Ramos (cell line): ENCODE measurements around the gene RNF4.
"Not testable (repeated sequence)": the region's sequence is repeated elsewhere in the genome, so short reads cannot be mapped to it uniquely, and the experiment has no call there.

Experiments used
- in situ Hi-C: fragments of 300-500 bp; cut with MboI; formaldehyde crosslinking; loops from one replicate; pipeline ENCODE4 v1.14.3; 2022; ENCODE audit warnings: low sequenced_read_pairs; ENCODE audit not compliant: unreplicated experiment

RNF4 gene

DNA sequence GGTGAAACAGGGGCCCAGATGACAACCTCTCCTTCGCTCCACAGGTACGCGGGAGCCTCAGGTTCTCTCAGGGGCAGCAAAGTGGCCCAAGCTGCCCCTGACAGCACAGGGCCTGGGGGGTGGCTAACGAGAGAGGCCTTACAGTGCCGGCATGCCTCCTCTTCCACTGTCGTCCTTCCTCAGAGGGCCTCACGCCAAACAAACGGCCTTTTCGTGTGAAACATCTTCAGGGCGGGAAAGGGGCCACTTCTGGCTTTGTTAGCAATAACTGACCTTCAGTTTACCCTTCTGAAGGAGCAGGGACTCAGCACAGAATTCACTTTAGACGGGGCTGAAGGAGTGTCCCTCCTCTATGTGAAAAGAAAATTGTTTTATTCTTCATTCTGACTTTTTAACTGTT lies 46.0 kb downstream of the RNF4 start:
- in situ Hi-C loops: not testable (repeated sequence)

DNA sequence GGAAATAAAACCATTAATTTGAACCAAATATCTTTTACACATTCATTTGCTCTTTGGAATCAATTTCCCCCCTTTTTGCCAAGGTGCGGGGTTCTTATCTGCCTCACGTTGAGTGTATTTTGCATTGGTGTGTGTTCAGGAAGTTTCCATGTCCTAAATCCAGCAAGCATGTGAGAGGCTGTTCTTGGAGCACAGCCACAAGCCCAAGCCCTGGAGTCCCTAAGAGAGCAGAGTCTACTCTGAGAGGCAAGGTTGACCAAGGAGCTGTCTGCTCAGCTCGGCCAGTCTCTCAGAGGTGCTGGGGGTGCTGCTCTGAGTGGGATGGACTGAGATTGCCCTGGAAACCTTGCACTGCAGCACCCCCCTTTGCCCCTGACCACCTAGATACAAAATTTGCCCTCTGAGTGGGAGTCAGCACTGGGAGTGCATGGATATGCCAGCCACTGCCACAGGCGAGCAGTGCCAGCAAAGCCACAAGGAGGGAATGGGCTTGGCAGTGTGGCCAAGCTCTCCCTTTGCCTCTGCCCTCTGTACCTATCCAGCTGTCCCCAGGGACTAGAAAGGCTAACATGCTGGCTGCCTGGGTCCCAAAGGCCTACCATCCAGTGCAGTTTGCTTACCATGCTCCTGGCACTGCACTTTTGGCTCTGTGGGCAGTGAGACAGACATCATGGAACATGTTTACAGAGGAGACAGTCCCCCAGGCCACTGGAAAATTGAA lies 47.1 kb downstream of the RNF4 start:
- in situ Hi-C loops: no loop called here

- in situ Hi-C loops: no loop called here
Observed at GRCh38 chr4:2516635-2517034, 47.7 kb downstream of the RNF4 start.

- in situ Hi-C loops: no loop called here
Observed at GRCh38 chr4:2526559-2526958, 57.7 kb downstream of the RNF4 start.

GRCh38 chr4:2534904-2535375 lies 66.0 kb downstream of the RNF4 start:
- in situ Hi-C loops: no loop called here

DNA sequence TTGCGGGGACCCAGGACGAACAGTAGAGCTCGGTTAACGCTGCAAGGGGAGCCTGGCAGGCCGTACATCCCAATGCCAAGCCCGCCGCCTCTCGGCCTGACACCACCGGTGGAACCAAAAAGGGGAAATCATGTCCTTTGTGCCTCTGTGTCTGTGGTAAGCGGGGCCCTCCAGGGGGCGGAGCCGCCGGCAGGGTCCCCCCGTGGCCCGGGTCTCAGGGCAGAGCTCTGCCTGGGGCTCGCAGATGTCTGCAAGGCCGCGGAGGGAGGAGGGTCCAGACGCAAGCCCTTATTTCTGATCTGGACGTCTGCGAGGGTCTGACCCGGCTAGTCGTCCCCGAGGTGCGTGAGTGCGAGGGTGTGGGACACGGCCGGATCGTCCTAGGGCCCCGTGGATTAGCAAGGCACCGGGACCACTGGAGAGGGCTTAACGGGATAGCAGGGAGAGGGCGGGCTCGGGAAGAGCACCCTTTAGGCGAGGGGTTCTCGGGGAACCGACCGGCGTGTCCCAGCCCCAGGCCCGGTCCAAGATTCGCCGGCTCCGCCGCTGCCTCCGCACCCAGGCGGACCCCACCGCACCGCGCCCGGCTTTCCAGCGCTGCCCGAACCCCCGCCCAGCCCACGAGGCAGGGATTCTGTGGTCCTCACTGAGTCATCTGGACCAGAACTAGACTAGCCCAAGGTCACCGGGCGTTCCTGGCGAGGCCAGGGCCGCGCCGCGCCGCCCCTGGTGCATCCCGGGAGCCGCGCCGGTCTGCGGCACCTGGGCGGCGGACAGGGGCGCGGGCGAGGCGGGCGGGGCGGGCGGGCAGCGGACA lies 66.7 kb downstream of the RNF4 start:
- in situ Hi-C loops: no loop called here

DNA sequence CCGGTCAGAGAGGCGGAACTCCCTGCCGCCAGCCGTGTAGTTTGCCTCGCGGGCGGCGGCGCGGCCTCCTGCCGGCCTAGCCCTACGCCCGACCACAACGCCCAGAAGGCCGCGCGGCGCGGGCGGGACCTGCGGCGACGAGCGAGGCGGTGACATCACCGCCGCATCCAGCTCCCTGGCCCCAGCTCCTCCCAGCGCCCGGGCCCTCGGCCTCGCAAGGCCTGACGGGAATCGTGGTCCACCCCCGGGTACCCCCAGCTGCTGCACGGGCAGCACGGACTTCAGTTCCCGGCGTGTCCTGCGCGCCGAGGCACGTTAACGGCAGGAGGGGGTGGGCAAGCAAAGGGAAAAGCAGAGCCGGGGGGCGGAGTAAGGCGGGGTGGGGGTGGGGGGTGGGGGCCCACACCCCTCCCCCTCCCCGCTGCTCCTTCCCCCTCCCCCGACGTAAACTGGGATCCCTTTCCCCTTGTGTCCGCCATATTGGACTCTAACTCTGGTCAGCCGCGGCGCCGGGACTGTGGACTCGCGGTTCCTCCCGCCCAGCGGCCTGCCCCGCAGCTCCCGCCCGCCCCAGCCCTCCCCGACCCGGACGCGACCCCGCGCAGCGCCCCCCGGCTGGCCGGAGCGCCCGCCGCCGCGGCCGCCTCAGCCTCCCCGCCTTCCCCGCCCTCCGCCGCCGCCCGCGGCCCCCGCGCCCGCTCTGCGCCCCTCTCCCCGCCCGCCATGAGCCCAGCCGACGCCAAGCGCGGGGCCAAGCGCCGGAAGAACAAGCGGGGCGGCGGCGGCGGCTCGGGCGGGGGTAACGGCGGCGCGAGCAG lies 67.5 kb downstream of the RNF4 start, which contains the start of gene FAM193A:
Gene FAM193A (plus strand): TSS at position 455 of the 818 bp plus-strand sequence. CDS start 269 bp downstream, at position 724.
- in situ Hi-C loops: no loop called here

DNA sequence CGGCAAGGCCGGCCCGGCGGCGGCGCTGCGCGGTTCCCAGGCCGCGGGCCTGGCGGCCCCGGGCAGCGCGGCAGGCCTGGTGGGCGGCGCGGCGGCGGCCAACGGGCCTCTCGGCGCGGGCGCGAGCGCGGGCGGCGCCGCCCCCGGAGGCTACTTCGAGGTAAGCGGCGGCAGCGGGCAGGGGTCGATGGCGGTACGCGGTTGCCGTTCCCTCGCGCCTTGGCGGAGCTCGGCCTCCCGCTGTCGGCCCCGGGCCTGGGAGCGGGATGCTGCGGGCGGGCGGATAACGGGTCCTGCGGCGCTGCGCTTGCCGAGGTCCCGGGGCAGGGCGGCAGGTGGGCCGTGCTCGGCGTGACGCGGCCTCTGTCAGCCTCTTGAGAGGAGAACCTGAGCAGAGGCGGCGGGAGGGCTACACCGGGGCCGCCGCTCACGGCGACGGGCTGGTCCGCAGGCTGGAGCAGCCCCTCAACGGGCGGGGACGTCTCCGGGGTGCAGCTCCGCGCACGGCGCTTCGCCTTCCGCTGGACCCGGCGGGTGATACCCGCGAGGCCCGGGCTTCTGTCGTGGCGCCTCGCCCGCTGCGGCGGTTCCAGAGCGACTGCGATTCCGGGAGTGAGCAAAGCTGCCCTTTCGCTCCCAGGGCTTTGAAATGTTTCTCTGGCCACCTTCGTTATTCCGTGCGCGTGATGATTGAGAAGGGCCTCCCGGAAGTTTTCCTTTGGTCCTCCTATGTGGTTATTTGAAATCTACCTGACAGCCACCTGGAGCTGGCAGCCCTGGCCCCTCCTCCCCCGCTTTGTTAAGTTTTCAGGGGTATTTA lies 68.3 kb downstream of the RNF4 start:
- in situ Hi-C loops: no loop called here

DNA sequence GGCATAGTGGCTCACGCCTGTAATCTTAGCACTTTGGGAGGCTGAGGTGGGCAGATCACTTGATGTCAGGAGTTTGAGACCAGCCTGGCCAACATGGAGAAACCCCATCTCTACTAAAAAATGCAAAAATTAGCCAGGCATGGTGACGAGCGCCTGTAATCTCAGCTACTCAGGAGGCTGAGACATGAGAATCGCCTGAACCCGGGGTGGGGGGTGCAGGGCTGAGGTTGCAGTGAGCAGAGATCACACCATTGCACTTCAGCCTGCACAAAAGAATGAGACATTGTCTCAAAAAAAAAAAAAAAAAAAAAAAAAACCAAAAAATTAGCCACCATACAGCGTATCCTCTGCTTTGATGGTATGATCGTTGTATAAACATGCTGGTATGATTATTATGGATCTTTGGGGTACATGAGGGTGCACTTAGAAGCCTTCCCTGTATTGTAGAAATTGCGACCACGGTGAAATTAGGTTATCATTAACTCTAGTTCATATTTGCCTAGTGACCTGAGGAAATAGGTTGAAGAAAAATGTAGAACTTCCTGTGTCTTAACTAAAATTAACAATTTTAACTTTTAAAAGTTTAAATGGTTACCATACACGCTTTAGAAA lies 74.8 kb downstream of the RNF4 start:
- in situ Hi-C loops: not testable (repeated sequence)

DNA sequence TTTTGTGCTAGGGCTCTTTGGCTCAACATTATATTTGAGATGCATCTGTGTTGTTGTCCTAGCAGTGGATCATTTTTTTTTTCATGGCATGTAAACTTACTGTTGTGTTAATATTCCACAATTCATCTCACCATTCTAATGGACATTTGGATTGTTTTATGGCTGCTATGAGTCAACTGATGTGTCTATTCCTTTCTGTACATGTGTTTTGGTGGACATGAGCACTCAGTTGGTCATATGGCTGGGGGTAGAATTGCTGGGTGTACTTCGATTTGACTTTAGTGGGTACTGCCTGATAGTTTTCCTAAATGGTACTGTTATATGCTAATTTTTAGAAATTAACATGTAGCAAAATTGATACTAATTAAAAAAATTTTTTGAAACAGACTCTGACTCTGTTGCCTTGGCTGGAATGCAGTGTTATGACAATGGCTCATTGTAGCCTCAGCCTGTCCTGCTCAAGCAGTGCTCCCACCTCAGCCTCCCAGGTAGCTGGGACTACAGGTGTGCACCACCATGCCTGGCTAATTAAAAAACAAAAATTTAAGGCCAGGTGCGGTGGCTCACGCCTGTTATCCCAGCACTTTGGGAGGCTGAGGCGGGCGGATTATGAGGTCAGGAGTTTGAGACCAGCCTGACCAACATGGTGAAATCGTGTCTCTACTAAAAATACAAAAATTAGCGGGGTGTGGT lies 76.6 kb downstream of the RNF4 start:
- in situ Hi-C loops: no loop called here

- in situ Hi-C loops: no loop called here
Observed at GRCh38 chr4:2546286-2546823, 77.4 kb downstream of the RNF4 start.

DNA sequence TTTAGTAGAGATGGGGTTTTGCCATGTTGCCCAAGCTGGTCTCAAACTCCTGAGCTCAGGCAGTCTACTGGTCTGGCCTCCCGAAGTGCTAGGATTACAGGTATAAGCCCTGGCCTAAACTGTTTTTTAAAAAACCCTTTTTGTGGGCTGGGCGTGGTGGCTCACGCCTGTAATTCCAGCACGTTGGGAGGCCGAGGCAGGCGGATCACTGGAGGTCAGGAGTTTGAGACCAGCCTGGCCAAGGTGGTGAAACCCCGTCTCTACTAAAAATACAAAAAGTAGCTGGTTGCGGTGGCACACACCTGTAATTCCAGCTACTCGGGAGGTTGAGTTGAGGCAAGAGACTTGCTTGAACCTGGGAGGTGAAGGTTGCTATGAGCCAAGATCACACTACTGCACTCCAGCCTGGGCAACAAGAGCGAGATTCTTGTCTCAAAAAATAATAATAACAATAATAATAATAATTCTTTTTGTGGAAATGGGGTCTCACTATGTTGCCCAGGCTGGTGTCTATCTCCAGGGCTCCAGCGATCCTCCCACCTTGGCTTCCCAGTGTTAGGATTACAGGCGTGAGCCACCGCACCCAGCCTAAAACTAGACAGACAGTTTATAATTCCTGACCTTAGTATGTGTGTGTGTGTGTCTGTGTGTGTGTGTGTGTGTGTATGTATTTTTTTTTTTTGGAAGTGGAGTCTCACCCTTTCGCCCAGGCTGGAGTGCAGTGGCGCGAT lies 78.2 kb downstream of the RNF4 start:
- in situ Hi-C loops: not testable (repeated sequence)

DNA sequence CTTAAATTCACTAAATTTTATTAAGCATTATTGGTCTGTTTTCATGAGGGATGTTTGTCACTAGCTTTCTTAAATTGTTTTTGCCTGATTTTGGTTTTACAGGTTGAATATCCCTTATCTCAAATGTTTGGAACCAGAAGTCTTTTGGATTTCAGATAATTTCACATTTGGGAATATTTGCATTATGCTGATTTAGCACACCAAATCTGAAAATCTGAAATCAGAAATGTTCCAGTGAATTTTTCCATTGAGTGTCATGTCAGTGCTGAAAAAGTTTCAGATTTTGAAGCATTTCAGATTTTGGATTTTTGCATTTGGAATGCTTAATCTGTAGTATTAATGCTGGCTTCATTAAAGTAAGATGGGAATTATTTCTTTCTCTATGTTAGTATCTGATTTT lies 82.2 kb downstream of the RNF4 start:
- in situ Hi-C loops: no loop called here

- in situ Hi-C loops: no loop called here
Observed at GRCh38 chr4:2552806-2553205, 83.9 kb downstream of the RNF4 start.

DNA sequence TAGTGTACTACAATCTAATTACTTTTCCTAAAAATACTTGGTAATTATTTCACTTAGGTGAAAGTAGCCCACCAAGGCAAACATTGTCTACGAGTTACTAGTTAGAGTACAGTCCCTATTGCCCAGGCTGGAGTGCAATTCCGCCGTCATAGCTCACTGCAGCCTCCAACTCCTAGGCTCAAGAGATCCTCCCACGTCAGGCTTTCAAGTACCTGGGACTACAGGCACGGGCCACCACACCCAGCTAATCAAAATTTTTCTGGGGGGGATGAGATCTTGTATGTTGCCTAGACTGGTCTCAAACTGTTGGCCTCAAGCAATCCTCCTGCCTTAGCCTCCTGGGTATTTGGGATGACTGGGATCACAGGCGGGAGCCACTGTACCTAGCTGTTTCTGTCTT lies 89.4 kb downstream of the RNF4 start:
- in situ Hi-C loops: no loop called here

DNA sequence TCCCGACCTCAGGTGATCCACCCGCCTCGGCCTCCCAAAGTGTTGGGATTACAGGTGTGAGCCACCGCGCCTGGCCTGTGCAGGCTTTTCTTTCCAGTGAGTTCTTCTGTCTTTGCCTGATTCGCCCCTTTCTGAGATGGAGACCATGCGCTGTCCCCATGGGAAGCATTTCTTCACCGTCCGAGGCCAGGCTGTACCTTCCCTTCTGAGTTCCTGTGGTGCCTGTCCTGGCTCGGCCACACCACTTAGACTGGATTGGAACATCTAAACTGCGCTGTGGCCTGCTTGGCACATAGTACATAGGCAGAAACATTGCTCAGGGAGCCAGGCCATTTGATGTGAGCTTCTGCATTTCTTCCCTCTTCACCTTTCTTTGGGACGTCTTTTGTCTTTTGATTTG lies 91.3 kb downstream of the RNF4 start:
- in situ Hi-C loops: no loop called here
